Stimulated activated memory B cell treated with anti-CD40 and anti-IgM and Interleukin-4, amounts not matched to agents 10 μg/mL and 1 μg/mL and 100 μg/mL, for 72 hours (primary cell): ENCODE results near the gene MYLK2.
"Not testable (repeated sequence)": the region's sequence is repeated elsewhere in the genome, so short reads cannot be mapped to it uniquely, and the experiment has no call there.

ENCODE experiments used
- ATAC-seq: fragments of 150-1000 bp; cut with Tn5 transposase; 2 replicates; pipeline ENCODE4 v1.10.0; 2021
- H3K27ac Mint-ChIP-seq: one replicate; pipeline ENCODE4 v1.8.0; 2022; ENCODE audit warnings: mild to moderate bottlenecking, mixed read lengths
- H3K27me3 Mint-ChIP-seq: one replicate; pipeline ENCODE4 v1.8.0; 2022; ENCODE audit warnings: mixed read lengths
- H3K36me3 Mint-ChIP-seq: one replicate; pipeline ENCODE4 v1.8.0; 2022; ENCODE audit warnings: mixed read lengths
- H3K4me1 Mint-ChIP-seq: one replicate; pipeline ENCODE4 v1.8.0; 2022; ENCODE audit warnings: mixed read lengths
- H3K4me3 Mint-ChIP-seq: one replicate; pipeline ENCODE4 v1.8.0; 2022; ENCODE audit warnings: mild to moderate bottlenecking, moderate library complexity, mixed read lengths
- H3K9me3 Mint-ChIP-seq: one replicate; pipeline ENCODE4 v1.8.0; 2022; ENCODE audit warnings: mixed read lengths

The MYLK2 gene

DNA sequence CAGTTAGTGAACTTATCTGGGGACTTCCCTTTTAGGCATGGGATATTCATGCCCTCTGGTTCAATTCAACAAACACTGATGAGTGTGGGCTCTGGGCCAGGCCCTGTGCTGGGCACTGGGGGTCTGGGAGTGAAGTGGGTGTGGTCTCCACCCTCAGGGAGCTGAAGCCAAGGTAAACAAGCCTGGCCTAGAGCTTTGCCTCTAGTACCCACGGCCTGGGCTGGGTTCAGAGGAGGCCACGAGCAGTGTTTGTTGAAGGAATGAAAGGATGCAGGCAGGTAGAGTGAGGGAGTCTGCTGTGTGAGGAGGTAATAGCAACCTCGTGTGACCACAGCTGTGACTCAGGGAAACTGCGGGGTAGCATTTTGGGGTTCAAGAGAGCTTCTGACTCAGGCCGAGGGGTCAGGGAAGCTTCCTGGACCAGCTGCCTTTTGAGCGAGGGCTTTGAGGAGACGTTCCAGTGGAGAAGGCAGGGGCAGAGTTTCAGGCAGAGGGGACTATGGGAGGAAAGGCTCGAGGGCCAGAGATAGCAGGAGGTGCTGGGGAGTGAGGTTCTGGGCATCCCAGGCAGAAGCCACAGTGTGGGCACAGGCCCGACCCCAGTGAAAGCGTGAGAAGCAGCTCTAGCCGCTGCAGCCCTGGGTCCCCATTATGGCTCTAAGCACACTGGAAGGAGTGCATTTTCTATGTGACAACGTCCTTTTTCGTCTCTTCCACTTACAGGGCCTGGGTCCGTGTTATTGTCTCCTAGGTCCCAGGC lies 5.6 kb downstream of the MYLK2 start:
- Mint-ChIP-seq H3K36me3 (no peaks in the 10 kb centered on the region), H3K4me3 (no peak overlapping the region), H3K4me1 (peaks cover under 1% of the 10 kb centered on the region), H3K27ac (no peak overlapping the region), H3K27me3 (no peaks in the 10 kb centered on the region), H3K9me3 (no peaks in the 10 kb centered on the region)
- no peak for ATAC-seq

GRCh38 chr20:31826074-31826473 lies 6.9 kb downstream of the MYLK2 start:
- Mint-ChIP-seq H3K9me3 (no peaks in the 10 kb centered on the region), H3K27me3 (no peaks in the 10 kb centered on the region), H3K4me3 (no peak overlapping the region), H3K36me3 (no peaks in the 10 kb centered on the region), H3K27ac (no peak overlapping the region), H3K4me1 (peaks cover 7% of the 10 kb centered on the region)
- ATAC-seq: no peak

GRCh38 chr20:31827059-31827458 lies 7.9 kb downstream of the MYLK2 start:
- no peaks in the 10 kb centered on the region for H3K27me3 Mint-ChIP-seq
- no peak overlapping the region for H3K27ac Mint-ChIP-seq
- ATAC-seq: no peak
- H3K9me3 Mint-ChIP-seq: no peaks in the 10 kb centered on the region
- peaks cover 7% of the 10 kb centered on the region for H3K4me1 Mint-ChIP-seq
- H3K36me3 Mint-ChIP-seq: no peaks in the 10 kb centered on the region
- H3K4me3 Mint-ChIP-seq: no peak overlapping the region

GRCh38 chr20:31828016-31828415 lies 8.9 kb downstream of the MYLK2 start:
- H3K27ac Mint-ChIP-seq: not testable (repeated sequence)

DNA sequence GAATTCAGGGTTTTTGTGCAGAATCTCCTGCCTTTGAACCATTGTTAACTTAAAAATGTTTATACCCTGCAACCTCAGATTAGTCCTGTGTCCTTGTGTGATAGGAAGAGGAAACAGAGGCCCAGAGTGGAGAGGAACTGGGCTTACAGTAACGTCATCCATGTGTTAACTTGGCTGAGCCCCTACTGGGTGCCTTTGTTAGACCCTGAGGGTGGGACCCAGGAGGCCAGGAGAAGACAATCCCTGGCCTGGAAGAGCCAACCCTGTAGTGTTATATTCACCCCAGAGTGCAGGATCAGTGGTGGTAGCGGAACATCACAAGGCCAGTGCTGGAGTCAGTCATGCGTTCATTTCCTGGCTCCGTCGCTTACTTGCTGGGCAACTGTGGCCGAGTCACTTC lies 10.6 kb downstream of the MYLK2 start:
- Mint-ChIP-seq H3K4me1 (peaks cover 7% of the 10 kb centered on the region), H3K4me3 (no peak overlapping the region), H3K36me3 (no peaks in the 10 kb centered on the region), H3K27me3 (peaks cover 9% of the 10 kb centered on the region), H3K27ac (no peak overlapping the region), H3K9me3 (no peaks in the 10 kb centered on the region)
- no peak for ATAC-seq

More at GRCh38 chr20:31828016-31828415, 8.9 kb downstream of the MYLK2 start:
- H3K27me3 Mint-ChIP-seq, H3K4me1 Mint-ChIP-seq, H3K9me3 Mint-ChIP-seq, ATAC-seq, H3K36me3 Mint-ChIP-seq, H3K4me3 Mint-ChIP-seq: not testable (repeated sequence)

- peaks cover 9% of the 10 kb centered on the region for H3K4me1 Mint-ChIP-seq
- ATAC-seq: no peak
- H3K4me3 Mint-ChIP-seq: no peak overlapping the region
- no peak overlapping the region for H3K27ac Mint-ChIP-seq
- H3K27me3 Mint-ChIP-seq: peaks cover 9% of the 10 kb centered on the region
- no peaks in the 10 kb centered on the region for H3K9me3 Mint-ChIP-seq
- H3K36me3 Mint-ChIP-seq: no peaks in the 10 kb centered on the region
Measured at GRCh38 chr20:31830406-31830981, 11.3 kb downstream of the MYLK2 start.

GRCh38 chr20:31831211-31831610 lies 12.1 kb downstream of the MYLK2 start:
- no peak overlapping the region for H3K4me3 Mint-ChIP-seq
- ATAC-seq: no peak
- no peaks in the 10 kb centered on the region for H3K36me3 Mint-ChIP-seq
- H3K9me3 Mint-ChIP-seq: no peaks in the 10 kb centered on the region
- H3K27ac Mint-ChIP-seq: no peak overlapping the region
- H3K4me1 Mint-ChIP-seq: peaks cover 16% of the 10 kb centered on the region
- peaks cover 9% of the 10 kb centered on the region for H3K27me3 Mint-ChIP-seq

GRCh38 chr20:31831771-31832306 lies 12.7 kb downstream of the MYLK2 start:
- H3K27me3 Mint-ChIP-seq: peaks cover 9% of the 10 kb centered on the region
- no peak for ATAC-seq
- H3K4me3 Mint-ChIP-seq: no peak overlapping the region
- H3K36me3 Mint-ChIP-seq: no peaks in the 10 kb centered on the region
- no peak overlapping the region for H3K27ac Mint-ChIP-seq
- H3K9me3 Mint-ChIP-seq: no peaks in the 10 kb centered on the region
- H3K4me1 Mint-ChIP-seq: peaks cover 20% of the 10 kb centered on the region

DNA sequence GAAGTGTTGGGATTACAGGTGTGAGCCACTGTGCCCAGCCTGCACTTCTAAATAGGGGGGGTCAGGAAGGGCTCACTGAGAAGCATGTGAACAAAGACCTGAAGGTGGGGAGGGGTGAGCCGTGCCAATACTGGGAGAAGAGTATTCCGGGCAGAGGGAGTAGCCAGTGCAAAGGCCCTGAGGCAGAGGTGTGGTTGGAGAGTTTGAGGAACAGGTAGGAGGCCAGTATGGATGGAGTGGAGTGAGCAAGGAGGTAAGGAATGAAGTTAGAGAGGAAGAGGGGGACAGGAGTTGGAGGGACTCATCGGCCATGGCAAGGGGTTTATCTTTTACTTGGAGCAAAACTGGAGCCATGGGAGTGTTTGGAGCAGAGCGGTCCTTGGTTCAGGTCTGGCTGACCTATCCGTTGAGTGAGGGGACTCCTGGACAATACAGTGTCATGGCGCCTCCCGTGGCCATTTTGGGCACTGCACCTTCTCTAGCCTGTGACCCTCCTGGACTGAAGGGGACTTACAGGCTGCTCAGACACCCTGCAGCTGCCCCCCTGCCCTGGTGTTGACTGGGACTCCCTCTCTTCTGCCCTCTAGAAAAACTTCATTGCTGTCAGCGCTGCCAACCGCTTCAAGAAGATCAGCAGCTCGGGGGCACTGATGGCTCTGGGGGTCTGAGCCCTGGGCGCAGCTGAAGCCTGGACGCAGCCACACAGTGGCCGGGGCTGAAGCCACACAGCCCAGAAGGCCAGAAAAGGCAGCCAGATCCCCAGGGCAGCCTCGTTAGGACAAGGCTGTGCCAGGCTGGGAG lies 14.2 kb downstream of the MYLK2 start:
- ATAC-seq: no peak
- Mint-ChIP-seq H3K4me1 (peaks cover 20% of the 10 kb centered on the region), H3K27me3 (peaks cover 9% of the 10 kb centered on the region), H3K36me3 (no peaks in the 10 kb centered on the region), H3K4me3 (no peak overlapping the region), H3K9me3 (no peaks in the 10 kb centered on the region), H3K27ac (no peak overlapping the region)

DNA sequence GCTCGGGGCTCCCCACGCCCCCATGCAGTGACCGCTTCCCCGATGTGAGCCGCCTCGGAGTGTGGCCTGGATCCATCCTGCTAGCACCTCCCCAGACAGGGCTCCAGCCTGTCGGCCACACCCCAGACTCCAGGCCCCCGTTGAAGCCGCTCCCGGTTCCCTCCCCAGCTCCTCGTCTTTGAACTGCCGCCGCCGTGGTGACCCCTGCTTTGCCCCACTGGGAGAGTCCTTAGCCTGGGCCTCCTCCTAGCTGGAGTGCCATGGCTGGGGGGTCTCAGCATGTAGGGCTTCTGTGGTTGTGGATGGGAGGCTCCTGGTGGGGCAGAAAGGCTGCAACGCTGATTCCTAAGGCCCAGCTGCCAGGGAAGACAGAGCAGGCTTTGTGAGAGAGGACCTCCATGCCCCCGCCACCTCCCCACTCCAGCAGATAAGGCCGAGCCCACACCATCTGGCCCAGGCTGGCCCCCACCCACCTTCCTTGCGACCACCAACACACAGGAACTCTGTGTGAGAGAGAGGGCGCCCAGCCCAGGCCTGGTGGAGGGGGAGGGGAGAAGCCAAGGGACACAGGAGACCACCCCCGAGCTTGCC lies 14.9 kb downstream of the MYLK2 start:
- Mint-ChIP-seq H3K4me3 (no peak overlapping the region), H3K27me3 (peaks cover 9% of the 10 kb centered on the region), H3K9me3 (no peaks in the 10 kb centered on the region), H3K36me3 (no peaks in the 10 kb centered on the region), H3K4me1 (peaks cover 20% of the 10 kb centered on the region), H3K27ac (no peak overlapping the region)
- ATAC-seq: no peak

GRCh38 chr20:31835554-31835953 lies 16.4 kb downstream of the MYLK2 start:
- Mint-ChIP-seq H3K4me3 (no peak overlapping the region), H3K9me3 (no peaks in the 10 kb centered on the region), H3K36me3 (no peaks in the 10 kb centered on the region), H3K27ac (no peak overlapping the region), H3K27me3 (peaks cover 9% of the 10 kb centered on the region), H3K4me1 (peaks cover 13% of the 10 kb centered on the region)
- ATAC-seq: peak; percentile 4

GRCh38 chr20:31835977-31836852 lies 17.1 kb downstream of the MYLK2 start:
- H3K4me1 Mint-ChIP-seq: peaks cover 13% of the 10 kb centered on the region
- H3K36me3 Mint-ChIP-seq: no peaks in the 10 kb centered on the region
- peaks cover 9% of the 10 kb centered on the region for H3K27me3 Mint-ChIP-seq
- no peak overlapping the region for H3K27ac Mint-ChIP-seq
- peak; percentile 78 for ATAC-seq
- H3K9me3 Mint-ChIP-seq: no peaks in the 10 kb centered on the region
- no peak overlapping the region for H3K4me3 Mint-ChIP-seq

- no peaks in the 10 kb centered on the region for H3K36me3 Mint-ChIP-seq
- no peak overlapping the region for H3K4me3 Mint-ChIP-seq
- H3K27me3 Mint-ChIP-seq: peaks cover 9% of the 10 kb centered on the region
- H3K27ac Mint-ChIP-seq: no peak overlapping the region
- H3K9me3 Mint-ChIP-seq: no peaks in the 10 kb centered on the region
- peaks cover 13% of the 10 kb centered on the region for H3K4me1 Mint-ChIP-seq
- no peak for ATAC-seq
Measured at GRCh38 chr20:31836853-31837608, 17.9 kb downstream of the MYLK2 start.

DNA sequence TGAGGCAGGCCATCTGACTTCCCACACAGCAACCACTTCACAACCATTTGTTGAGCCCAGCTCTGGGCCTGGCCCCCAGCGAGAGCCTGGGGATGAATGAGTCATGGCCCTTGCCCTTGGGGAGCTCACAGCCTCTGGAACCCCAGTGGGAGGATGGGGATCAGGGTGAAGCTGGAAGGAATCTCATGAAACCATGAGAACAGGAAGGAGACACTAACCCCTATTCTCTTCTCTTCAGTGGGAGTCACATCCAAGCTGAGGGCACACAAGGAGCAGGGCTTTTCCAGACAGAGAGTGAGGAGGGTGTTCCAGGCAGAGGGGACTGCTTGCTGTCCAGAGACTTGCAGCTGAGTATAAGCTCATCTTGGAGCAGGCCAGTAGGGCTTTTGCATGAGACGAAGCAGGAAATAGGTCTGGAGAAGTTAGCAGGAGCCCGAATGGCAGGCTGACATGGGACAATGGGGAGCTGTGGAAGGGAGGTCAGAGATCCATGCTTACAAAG lies 18.8 kb downstream of the MYLK2 start:
- ATAC-seq: no peak
- H3K27ac Mint-ChIP-seq: no peak overlapping the region
- H3K27me3 Mint-ChIP-seq: peaks cover 6% of the 10 kb centered on the region
- H3K4me1 Mint-ChIP-seq: peaks cover 19% of the 10 kb centered on the region
- no peaks in the 10 kb centered on the region for H3K36me3 Mint-ChIP-seq
- H3K4me3 Mint-ChIP-seq: no peak overlapping the region
- H3K9me3 Mint-ChIP-seq: no peaks in the 10 kb centered on the region
